SK-MEL-5 (cell line): ENCODE data around the gene HECTD4. TPM values are rescaled to one million over a fixed set of nuclear protein-coding genes. Genes with fewer than 3 reads are reported as not detected.

ENCODE experiments used
- DNase-seq: peaks from one replicate; pipeline ENCODE4 v3.0.0-alpha.2; 2016; ENCODE audit warnings: low read depth, low spot score
- in situ Hi-C: cut with HindIII; loops from 2 replicates; pipeline ENCODE4 v1.10.0; 2016; ENCODE audit warnings: low sequenced_read_pairs, high pct_unique_total_duplicates, low pct_unique_long_range_greater_than_20kb
- total RNA-seq: library from RNA; depleted of rRNA; stranded (reverse); fragments of >200 nt; shearing (Covaris generic); gene quantifications from 2 replicates; pipeline ENCODE4 v1.2.3, GENCODE V29; 2014

The HECTD4 gene
- total RNA-seq, 1 experiment from 2014 or later: 8.4 TPM

GRCh38 chr12:112307317-112308011 is 74.8 kb downstream of the HECTD4 start:
- no peak for DNase-seq
- in situ Hi-C loops: no loop called here

DNA sequence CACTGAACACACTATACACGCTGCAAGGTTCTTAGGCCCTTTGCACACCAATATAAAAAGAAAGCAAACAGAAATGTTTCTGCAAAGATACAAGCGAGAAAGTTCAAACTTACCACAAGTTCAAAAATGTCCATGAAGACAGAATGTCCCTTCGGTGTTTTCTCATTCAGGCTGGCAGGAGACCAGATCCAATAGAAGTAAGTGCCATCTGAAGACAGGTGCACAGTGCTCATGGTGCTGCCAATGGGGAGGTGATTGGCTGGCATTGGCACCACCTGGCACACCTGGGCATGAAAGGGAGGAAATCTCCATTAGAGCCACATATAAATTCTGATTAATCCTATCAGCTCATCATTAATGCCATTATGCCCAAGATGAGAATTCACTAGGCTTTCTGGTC is 76.3 kb downstream of the HECTD4 start:
- no peak for DNase-seq
- in situ Hi-C loops: no loop called here

DNA sequence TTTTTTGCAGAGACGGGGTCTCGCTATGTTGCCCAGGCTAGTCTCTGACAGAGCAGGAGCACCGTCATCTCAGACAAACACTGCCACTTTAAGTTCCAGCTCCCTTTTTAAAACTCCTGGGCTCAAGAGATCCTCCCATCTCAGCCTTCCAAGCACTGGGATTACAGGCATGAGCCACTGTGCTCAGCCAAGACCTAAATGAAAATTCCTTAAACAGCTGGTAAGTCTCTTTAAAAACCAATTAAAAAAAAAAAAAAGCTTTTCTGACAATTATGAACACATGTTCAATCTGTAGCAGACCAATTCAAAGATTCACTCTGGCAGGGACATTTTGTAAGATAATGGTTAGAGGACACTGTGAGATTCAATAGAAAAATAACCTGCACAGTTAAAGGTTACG is 77.8 kb downstream of the HECTD4 start:
- in situ Hi-C loops: no loop called here
- DNase-seq: no peak

DNA sequence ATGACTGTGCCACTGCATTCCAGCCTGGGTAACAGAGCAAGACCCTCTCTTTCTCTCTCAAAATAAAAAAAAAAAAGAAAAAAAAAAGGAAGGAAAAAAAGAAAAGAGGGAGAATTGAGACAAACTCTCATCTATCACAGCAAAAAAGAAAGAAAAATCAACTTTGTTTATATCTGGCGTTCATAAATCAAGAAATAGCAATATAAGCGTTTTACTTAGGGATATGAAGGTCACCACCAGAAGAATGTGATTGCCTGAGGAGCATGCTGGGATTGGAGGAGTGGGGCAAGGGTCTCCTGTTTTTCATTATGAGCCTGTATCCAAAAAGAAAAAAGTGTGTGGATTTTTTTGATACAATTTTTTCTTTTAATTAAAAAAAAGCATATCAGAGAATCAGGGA is 78.4 kb downstream of the HECTD4 start:
- no peak for DNase-seq
- in situ Hi-C loops: no loop called here

GRCh38 chr12:112303004-112303403 is 79.2 kb downstream of the HECTD4 start:
- no peak for DNase-seq

GRCh38 chr12:112299704-112300103 is 82.5 kb downstream of the HECTD4 start:
- no peak for DNase-seq
- in situ Hi-C loops: no loop called here

More at GRCh38 chr12:112303004-112303403, 79.2 kb downstream of the HECTD4 start:
- in situ Hi-C loops: no loop called here

DNA sequence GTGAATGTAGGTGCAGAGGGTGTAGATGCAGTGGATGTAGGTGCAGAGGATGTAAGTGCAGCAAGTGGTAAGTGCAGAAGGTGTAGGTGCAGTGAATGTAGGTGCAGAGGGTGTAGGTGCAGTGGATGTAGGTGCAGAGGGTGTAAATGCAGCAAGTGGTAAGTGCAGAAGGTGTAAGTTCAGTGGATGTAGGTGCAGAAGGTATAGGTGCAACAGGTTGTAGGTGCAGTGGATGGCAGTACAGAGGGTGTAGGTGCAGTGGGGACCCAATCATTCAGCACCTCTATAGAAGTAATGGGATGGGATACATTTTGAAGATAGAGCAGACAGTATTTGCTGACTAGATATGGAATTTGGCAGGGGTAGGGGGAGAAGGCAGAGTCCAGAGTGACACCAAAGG is 85.0 kb downstream of the HECTD4 start:
- no peak for DNase-seq
- in situ Hi-C loops: no loop called here

DNA sequence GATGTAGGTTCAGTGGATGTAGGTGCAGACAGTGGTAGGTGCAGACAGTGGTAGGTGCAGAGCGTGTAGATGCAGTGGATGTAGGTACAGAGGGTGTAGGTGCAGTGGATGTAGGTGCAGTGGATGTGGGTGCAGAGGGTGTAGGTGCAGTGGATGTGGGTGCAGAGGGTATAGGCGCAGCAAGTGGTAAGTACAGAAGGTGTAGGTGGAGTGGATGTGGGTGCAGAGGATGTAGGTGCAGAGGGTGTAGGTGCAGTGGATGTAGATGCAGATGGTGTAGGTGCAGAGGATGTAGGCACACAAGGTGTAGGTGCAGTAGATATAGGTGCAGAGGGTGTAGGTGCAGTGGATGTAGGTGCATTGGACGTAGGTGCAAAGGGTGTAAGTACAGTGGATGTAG is 86.0 kb downstream of the HECTD4 start:
- in situ Hi-C loops: no loop called here
- DNase-seq: no peak

DNA sequence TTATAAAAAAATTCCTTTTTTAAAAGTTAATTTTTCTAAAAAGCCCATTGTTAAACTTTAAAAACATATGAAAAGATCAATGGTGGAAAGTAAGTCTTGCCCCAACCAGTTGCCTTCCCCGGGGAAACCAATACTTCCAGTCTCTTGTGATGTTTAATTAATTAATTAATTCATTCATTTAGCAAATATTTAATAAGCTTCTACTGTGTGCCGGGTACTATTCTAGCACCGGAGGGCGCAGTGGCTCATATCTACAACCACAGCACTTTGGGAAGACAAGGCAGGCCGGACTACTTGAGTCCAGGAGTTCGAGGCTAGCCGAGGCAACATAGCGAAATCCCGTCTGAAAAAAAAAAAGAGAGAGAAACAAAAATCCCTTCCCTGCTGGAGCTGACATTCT is 87.4 kb downstream of the HECTD4 start:
- in situ Hi-C loops: no loop called here
- DNase-seq: peak; percentile 22

DNA sequence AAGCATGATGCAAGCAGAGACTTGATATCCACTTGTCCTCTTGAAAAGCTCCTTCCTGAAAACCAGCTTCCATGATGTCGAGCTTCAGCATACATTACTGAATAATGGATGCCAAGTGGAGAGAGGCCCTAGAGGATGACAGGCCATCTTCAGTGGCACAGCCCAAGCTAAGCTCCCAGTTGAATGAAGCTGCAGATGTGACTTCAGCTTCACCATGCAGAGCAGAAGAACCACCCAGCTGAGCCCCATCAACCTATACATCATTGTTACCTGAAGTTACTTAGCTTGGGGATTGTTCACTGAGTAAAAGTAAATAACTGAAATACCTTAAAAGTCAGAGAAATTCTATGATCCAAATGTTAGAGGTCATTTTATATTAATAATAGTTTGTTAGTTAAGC is 93.6 kb downstream of the HECTD4 start:
- in situ Hi-C loops: no loop called here
- DNase-seq: no peak

DNA sequence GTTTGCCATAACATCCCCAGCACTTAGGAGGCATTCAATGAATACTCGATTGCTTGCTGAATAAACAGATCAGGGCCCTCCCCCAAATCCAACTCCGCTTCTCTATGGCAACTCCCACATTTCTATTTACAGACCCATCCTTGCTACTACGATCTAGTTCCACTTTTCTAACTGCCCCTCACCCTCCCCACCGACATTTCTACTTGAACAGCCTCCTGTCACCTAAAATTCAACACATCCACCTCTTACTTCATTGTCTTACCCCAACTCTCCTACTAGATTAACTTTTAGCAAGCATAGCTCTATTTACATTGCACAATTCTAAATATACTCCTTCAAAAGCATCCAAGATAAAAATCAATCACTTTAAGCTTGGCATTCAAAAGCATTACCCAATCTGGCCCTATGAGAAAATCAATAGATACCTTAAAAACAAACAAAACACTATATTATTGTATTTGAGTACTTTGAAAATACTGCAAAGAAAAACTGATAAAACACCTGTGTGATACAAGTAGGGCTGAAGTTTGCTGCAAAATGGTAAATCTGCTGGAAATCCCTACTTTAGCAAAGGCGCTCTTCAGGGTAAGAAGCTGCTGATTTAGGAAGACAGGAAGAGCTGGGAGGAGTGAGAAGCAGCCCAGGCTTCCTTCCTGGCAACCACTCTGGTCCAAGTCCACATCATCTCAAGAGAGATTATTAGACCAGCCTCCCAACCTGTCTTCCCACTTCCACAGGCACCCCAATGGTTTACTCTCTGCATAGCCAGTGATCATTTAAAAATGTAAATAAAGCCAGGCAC is 96.4 kb downstream of the HECTD4 start:
- in situ Hi-C loops: no loop called here
- no peak for DNase-seq

DNA sequence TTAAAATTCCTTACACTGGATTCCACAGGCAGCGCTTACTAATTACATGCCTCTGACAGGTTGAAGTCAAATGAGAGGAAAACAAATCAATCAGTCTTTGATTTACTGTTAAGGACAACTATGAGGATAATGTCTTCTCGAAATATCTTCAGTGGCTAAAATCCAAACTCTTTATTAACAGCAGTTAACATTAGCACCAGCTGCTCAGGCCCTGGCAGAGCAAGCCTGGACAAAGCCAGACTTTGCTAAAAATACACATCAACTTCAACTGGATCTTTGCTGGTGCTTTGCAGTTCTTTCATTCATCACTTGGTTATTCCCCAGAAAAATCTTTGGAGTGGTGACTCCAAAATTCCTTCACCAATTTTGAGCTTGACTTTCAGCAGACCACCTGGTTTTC is 98.7 kb downstream of the HECTD4 start:
- in situ Hi-C loops: no loop called here
- no peak for DNase-seq

DNA sequence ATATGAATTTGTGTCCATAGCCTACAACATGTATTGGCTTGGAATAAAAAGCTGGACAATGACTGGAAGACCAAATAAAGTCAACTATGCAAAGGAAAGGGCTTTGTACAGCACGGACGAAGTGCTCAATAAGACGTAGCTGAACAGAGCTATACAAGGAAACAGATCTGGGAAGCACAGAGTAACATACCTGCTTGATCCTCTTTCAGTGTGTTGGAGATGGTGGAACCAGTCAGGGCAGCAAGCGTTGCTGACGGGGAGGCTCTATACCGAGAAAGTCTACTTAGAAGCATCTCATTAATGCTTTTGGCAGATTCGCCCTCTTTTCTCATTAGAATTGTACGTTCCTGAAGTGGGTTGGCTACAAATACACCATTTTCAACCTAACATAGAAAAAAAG is 99.3 kb downstream of the HECTD4 start:
- no peak for DNase-seq
- in situ Hi-C loops: no loop called here

DNA sequence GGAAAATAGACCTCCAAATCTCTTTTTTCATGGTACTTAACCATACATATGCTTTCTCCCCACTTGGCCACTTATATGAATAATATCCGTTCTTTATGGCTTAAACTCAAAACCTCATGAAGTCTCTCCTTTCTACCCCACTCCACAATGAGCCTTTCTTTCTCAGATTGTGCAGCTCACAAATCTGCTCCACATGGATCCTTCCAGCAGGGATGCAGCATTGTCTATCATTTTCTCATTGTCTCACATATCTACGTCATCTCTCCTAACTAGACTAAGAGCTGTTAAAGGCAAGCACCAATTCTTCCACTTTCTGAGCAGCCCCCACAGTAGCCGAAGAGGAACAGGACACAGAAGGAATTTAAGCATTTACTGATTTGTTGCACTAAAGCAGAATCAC is 106.4 kb downstream of the HECTD4 start:
- no peak for DNase-seq
- in situ Hi-C loops: no loop called here

DNA sequence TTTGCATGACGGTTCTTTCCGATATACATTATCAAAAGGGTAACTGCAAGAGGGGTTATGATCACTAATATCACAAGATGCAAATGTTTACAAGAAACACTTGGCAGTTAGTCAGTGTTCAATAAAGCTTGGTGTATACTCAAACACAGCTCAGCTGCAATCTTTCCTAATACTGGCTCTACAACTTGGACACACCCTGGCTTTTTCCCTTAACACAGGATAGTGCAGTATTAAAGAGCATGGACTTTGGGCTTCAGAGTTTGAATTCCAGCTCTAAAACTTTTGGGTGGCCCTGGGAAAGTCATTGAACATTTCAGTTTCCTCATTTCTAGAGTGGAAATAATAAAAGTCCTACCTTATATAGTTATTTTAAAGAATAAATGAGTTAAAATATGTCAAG is 107.0 kb downstream of the HECTD4 start:
- DNase-seq: no peak
- in situ Hi-C loops: no loop called here

- DNase-seq: no peak
- in situ Hi-C loops: no loop called here
These were observed 111.6 kb downstream of the HECTD4 start for GRCh38 chr12:112270673-112271072.

DNA sequence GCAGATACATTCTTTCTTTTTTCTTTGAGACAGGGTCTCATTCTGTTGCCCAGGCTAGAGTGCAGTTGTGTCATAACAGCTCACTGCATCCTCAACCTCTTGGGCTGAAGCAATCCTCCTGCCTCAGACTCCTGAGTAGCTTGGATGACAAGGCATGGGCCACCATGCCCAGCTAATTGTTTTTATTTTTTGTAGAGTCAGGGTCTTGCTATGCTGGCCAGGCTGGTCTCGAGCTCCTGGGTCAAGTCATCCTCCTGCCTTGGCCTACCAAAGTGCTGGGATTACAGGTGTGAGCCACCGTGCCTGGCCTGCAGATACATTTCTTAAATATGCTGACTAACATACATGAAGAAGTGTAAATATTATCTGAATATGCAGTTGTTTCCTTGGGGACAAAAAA is 115.8 kb downstream of the HECTD4 start:
- DNase-seq: no peak
- in situ Hi-C loops: no loop called here

GRCh38 chr12:112261559-112261958 is 120.7 kb downstream of the HECTD4 start:
- peak; percentile 42 for DNase-seq
- in situ Hi-C loops: no loop called here

DNA sequence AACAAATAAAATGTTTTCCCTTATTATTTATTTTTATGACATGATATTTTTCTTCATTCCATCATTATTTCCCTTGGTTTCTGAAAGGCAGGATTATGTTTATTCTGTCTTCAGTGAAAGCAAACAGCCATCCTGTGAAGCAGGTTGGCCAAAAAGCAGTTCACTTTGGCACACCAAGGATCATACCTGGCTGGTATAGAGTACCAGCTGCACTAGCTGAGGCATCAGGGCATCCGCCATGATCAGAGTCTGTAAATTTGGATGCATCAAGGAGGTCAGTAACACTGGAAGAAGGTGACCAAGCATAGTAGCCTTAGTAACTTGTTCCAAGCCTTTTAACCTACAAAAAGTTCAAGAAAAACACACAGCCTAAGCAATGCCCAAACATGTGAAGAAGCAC is 123.3 kb downstream of the HECTD4 start:
- no peak for DNase-seq
- in situ Hi-C loops: no loop called here
